ENCODE measurements around the gene SEMA4G.

Gene SEMA4G, protein sequence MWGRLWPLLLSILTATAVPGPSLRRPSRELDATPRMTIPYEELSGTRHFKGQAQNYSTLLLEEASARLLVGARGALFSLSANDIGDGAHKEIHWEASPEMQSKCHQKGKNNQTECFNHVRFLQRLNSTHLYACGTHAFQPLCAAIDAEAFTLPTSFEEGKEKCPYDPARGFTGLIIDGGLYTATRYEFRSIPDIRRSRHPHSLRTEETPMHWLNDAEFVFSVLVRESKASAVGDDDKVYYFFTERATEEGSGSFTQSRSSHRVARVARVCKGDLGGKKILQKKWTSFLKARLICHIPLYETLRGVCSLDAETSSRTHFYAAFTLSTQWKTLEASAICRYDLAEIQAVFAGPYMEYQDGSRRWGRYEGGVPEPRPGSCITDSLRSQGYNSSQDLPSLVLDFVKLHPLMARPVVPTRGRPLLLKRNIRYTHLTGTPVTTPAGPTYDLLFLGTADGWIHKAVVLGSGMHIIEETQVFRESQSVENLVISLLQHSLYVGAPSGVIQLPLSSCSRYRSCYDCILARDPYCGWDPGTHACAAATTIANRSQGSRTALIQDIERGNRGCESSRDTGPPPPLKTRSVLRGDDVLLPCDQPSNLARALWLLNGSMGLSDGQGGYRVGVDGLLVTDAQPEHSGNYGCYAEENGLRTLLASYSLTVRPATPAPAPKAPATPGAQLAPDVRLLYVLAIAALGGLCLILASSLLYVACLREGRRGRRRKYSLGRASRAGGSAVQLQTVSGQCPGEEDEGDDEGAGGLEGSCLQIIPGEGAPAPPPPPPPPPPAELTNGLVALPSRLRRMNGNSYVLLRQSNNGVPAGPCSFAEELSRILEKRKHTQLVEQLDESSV

GRCh38 chr10:100969187-100970075 is at the start of gene SEMA4G:
Gene SEMA4G (plus strand): TSS chr10:100969504. CDS start chr10:100972913, 3,409 bp downstream.
- peak; percentile 82 for DNase-seq
- Mint-ChIP-seq H3K36me3 (ENCODE audit: low read depth) (peaks cover 7% of the 10 kb centered on the region), H3K4me1 (peaks cover 66% of the 10 kb centered on the region), H3K9me3 (no peaks in the 10 kb centered on the region), H3K4me3 (peak within 1 kb of the TSS; percentile 79), H3K27ac (no peak within 1 kb of the TSS), H3K27me3 (ENCODE audit: low read depth, poor library complexity) (peaks cover 5% of the 10 kb centered on the region)
- TF ChIP-seq CTCF (IDR thresholded peaks at IDR 0.05): peak; percentile 66

GRCh38 chr10:100923580-100923979 is 45.7 kb upstream of the SEMA4G start:
- no peak overlapping the region for H3K27ac Mint-ChIP-seq
- H3K4me3 Mint-ChIP-seq: no peak overlapping the region
- H3K4me1 Mint-ChIP-seq: peaks cover 4% of the 10 kb centered on the region
- no peaks in the 10 kb centered on the region for H3K9me3 Mint-ChIP-seq
- H3K36me3 Mint-ChIP-seq (ENCODE audit: low read depth): peaks cover 76% of the 10 kb centered on the region
- TF ChIP-seq CTCF (IDR thresholded peaks at IDR 0.05): no peak
- no peaks in the 10 kb centered on the region for H3K27me3 Mint-ChIP-seq (ENCODE audit: low read depth, poor library complexity)
- no peak for DNase-seq

DNA sequence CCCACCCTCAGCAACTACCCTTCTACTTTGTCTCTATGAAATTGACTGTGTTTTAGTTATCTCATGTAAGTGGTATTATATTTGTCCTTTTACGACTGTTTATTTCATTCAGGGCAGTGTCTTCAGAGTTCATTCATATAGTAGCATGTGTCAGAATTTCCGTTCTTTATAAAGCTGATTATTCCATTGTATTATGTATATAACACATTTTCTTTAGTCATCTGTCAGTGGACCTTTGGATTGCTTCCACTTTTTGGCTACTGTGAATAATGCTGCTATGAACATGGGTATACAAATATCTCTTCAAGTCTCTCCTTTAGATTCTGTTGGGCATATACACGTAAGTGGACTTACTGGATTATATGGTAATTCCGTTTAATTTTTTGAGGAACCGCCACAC is 42.0 kb upstream of the SEMA4G start:
- no peak for TF ChIP-seq CTCF (IDR thresholded peaks at IDR 0.05)
- Mint-ChIP-seq H3K27me3 (ENCODE audit: low read depth, poor library complexity) (no peaks in the 10 kb centered on the region), H3K36me3 (ENCODE audit: low read depth) (peaks cover 75% of the 10 kb centered on the region), H3K9me3 (no peaks in the 10 kb centered on the region), H3K4me1 (no peaks in the 10 kb centered on the region), H3K4me3 (no peak overlapping the region), H3K27ac (no peak overlapping the region)
- DNase-seq: no peak

- H3K4me1 Mint-ChIP-seq: no peaks in the 10 kb centered on the region
- H3K9me3 Mint-ChIP-seq: no peaks in the 10 kb centered on the region
- no peaks in the 10 kb centered on the region for H3K27me3 Mint-ChIP-seq (ENCODE audit: low read depth, poor library complexity)
- H3K36me3 Mint-ChIP-seq (ENCODE audit: low read depth): peaks cover 75% of the 10 kb centered on the region
- no peak for TF ChIP-seq CTCF (IDR thresholded peaks at IDR 0.05)
- DNase-seq: no peak
- no peak overlapping the region for H3K27ac Mint-ChIP-seq
- H3K4me3 Mint-ChIP-seq: no peak overlapping the region
Measured at GRCh38 chr10:100928039-100928438, 41.3 kb upstream of the SEMA4G start.

DNA sequence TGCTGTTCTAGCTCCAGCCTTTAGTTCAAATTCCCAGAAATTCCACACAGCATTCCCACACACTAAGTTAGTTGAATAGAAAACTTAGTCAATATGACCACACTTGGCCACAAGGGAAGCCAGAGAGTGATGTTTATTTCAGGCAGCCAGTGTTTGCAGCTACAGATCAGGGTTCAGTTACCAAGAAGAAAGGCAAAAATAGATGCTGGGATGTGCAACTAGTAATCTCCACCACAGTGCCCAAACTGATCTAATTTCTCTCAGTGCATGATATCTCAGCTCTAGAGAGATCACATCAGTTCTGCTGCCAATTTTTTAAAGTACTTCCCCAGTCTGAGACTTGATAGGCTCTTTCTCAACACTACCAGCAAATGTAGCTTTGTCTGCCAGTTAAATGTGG is 38.9 kb upstream of the SEMA4G start:
- TF ChIP-seq CTCF (IDR thresholded peaks at IDR 0.05): no peak
- Mint-ChIP-seq H3K9me3 (no peaks in the 10 kb centered on the region), H3K4me1 (no peaks in the 10 kb centered on the region), H3K27ac (no peak overlapping the region), H3K36me3 (ENCODE audit: low read depth) (peaks cover 64% of the 10 kb centered on the region), H3K27me3 (ENCODE audit: low read depth, poor library complexity) (no peaks in the 10 kb centered on the region), H3K4me3 (no peak overlapping the region)
- no peak for DNase-seq
